ENCODE results near the gene MYO16.
"Not testable (repeated sequence)": the region's sequence is repeated elsewhere in the genome, so short reads cannot be mapped to it uniquely, and the experiment has no call there.

Gene MYO16

DNA sequence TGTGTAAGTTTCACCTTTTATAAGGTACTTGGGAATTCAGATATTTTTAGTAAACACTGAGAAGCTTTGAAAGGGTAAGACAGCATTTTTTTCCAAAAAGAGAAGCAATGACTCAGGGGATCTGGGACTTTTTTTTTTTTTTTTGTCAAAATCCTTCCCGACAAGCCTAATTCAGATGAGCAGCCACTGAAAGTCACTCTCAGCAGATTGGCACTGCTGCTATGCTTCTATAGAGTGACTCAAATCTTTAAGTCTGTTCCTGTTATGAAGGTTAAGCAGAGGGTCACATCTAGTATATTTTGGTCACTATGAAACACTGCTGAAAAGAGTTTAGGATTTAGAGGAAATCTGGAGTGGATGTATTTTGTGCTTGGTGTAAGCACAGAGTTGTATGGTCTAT lies 571.1 kb downstream of the MYO16 start:
- DNase-seq = no peak
- no peak for ATAC-seq

DNA sequence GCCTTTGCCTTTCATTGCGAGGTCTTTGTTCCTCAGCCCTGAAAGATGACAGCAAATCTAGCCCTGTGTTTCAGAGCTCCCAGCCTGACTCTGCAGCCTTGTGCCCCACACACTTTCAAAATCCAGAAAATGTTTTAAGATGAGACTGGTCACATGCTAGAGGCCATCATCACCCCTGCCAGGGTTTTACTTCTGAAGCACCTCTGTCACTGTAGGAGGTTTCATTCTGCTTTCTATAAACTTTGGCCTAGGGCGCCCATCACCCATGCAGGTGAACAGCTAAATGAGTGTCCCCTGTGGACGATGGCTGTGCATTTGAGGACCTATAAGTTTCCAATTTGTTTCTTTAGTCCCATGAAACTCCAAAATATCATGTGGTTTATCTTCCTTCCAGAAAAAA lies 574.2 kb downstream of the MYO16 start:
- no peak for ATAC-seq
- DNase-seq = no peak

DNA sequence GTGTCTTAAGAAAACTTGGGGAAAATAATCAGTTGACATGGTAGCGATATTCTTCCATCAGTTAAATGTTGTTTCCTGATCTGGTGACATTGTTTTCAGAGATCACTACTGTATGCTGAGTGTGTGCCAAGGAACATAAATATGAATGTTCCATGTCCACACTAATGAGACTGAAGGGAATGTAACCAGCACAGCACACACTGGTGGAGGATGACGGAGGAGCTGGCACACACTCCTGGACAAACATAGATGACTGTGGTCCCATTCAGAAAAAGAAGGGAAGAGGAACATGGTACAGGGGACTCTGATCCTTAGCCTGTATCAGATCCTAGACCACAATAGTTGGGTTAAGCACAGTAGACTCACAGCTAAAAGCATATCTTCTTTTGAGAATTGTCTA lies 574.8 kb downstream of the MYO16 start:
- DNase-seq (no peak), ATAC-seq (no peak)

DNA sequence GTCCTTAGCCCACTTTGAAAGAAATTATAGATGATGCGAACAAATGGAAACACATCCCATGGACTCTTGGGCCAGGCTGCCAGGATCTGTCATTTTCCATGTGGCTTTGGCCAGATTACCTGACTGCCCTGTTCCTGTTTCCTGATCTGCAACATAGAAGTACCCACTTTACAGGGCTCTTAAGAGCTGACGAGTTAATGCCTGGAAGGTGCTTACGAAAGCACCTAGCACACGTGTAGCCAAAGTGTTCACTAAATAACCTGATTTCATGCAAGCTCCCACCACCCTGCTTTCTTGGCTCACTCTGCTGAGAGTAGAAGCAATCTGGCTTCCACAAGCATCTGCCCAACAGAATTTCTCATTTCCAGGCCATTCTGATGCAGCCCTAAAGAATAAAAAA lies 575.2 kb downstream of the MYO16 start:
- ATAC-seq (no peak), DNase-seq (no peak)

DNA sequence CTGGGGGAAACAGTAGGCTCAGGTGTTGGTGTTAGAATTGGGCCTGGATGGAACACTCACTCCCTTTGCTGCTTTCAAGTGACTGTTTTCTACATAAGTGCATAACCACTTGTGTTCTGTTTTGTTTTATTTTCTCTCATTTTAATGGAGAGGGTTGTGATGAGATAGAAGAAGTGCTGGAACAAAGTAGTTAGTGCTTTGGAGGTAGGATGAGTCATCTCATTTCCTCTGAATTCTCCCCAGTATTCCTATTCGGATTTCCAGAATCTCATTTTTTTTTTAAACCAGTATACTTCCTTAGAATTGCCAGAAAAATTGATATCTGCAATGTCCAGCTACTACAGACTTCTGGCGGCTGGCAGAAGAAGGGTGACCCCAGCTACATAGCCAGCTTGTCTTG lies 575.9 kb downstream of the MYO16 start:
- DNase-seq = no peak
- no peak for ATAC-seq

DNA sequence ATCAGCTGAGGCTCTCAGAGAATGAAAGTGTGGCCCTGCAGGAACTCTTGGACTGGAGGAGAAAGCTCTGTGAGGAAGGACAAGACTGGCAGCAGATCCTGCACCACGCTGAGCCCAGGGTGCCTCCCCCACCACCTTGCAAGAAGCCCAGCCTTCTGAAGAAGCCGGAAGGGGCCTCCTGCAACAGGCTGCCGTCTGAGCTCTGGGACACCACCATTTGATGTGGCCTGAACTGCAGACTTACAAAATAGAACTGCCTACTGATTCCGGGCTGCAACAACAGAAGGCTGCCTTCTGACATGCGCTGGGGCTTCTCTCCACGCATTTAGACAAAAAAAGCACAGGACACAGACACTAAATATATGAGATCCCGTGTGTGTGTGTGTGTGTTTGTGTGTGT lies 577.2 kb downstream of the MYO16 start:
- DNase-seq = no peak
- ATAC-seq = no peak

DNA sequence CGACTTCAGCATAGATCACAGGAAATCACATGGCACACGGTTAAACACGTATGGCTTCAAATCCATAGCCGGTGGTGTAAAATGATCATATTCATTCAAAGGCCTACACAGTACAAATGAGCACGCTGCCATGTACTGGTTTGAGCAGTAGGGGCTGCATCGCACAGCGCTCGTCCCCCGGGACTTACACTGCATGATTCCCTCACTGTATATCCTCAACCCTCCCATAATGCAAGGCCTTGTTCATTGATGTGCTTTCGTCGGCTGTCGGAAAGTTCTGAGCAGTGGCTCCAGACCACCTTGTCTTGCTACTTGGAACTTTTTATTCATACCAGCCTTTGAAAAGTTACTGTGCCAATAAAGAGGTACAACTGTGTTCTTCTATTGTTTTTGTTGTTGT lies 578.2 kb downstream of the MYO16 start:
- DNase-seq = no peak
- no peak for ATAC-seq

DNA sequence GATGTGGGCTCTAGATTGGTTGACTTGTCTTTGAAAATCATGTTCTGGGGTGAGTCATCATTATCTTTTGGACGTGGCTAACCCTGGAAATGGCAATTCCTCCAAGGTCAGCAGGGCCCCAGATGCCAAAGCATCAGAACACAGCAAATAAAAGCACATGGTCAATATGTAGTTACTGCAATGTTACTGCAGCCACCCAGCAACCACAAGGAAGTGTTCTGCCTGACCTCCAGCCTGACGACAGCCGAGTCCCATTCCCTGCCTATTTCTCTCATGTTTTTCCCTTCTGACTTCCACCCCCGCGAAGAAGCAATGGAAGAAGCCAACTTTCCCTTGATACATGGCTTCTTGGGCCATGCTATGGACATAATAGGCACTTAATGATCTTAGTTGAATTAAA lies 579.1 kb downstream of the MYO16 start:
- DNase-seq = no peak
- ATAC-seq = no peak

DNA sequence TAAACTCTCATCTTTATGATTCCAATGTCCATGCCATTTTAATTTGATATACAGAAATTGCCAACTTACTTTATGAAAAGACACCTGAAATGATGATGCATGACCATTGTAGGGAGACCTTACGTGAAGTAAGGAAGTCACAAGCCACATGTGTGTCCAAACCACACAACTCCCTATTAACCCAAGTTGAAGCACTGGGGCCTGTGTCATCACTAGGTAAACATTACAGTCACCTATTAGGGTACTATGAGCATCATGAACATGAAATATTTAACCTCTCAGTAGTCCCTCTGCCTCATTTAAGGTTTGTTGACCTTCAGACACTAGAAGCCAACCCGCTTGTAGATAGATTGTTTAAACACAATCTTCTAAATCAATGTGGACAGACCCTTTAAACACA lies 580.1 kb downstream of the MYO16 start:
- ATAC-seq (no peak), DNase-seq (no peak)

DNA sequence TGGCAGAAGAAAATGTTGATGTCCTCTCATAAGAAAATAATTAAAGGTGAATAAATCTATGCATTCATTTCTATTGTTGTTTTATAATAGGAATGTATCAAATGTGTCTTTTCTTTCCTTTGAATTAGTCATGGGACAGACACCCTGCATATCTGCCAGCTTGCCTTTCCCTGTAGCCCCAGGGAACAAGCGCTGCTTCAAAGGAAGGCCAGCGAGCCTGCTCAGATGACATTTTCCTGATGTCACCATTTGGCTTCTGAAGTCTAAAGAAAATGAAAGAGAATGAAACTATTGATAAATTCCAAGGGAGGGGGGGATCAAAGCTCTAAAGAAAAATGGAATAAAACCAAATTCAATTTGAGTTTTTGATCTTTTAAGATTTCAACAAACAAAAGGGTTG lies 582.2 kb downstream of the MYO16 start:
- no peak for DNase-seq
- ATAC-seq = no peak

DNA sequence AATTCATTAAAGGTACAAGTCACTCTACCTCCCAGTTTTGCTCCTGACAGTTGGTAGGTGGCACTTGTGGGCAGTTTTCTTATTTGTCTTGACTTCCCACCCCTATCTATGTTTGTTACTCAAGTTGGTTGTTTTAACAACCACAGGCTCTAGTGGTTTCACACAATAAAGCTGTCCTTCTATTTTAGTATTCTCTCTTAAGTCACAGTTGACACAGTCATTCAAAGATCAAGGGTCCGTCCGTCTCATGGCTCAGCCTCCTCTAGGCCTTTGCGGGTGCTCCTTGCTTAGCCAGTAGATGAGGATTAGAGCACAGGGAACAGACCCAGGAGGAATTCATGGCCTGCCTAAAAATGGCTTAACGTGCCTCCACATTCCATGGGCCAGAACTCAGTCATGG lies 583.2 kb downstream of the MYO16 start:
- DNase-seq = no peak
- ATAC-seq = no peak

DNA sequence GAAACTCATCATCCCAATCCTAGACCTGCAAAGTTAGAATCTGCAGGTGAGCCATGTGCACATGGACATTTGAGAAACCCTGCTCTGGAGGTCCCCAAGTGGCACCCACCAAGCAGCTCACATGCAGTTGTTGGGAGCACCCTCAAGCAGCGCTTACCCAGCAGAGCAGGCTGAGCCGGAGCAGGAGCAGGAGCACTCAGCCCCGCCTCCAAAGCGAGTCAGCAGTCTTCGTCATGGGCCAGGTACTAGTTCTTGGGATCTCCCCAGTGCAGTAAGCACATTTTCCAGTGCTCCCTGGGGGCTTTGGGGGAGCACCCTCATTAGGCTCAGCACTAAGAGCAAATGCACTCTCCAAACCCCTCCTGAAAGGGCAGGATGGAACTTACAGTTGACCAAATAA lies 584.3 kb downstream of the MYO16 start:
- DNase-seq = no peak
- no peak for ATAC-seq

DNA sequence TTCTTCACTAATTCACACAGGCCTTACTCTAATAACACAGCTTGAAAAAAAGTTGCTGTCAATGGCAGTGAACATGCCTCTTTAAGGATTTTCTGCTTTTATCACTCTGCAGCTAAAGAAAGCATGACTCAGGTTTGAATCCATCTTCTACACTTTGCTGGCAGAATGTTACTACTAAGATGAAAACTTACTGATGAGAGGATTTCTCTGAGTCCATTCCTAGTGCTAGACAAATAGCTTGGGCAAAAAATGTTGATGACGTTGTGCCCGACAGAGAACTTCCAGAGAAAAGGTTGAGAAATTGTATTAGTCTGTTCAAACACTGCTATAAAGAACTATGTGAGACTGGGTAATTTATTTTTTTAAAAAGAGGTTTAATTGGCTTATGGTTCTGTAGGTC lies 585.0 kb downstream of the MYO16 start:
- DNase-seq = no peak
- ATAC-seq = no peak

DNA sequence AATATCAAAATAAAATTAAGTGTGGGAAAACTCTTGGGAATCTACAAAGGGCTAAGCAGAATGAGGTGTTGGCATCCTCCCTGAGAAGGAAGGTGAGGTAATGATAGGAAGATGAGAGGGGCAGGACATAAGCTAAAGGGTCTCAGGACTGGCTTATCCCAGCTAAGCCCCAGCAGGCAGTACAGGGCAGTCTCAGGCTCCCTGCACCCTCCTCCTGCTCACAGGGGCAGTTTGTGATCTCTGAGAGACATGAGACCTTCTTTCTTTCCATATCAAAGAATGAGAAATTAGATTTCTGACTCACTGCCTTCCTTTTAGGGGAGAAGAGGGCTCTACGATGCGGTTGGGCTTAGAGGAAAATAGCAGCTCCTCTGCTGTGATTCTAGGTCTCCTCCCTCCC lies 586.0 kb downstream of the MYO16 start:
- ATAC-seq (no peak), DNase-seq (no peak)

DNA sequence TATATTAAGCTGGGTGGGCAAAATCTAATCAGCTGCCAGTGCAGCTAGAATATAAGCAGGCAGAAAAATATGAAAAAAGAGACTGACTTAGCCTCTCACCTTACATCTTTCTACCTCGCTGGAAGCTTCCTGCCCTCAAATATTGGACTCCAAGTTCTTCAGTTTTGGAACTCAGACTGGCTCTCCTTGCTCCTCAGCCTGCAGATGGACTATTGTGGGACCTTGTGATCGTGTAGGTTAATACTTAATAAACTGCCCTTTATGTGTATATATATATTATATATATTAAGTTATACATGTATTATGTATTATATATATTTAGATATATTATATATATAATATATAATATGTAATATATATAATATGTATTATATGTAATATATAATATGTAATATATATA lies 588.1 kb downstream of the MYO16 start:
- ATAC-seq, DNase-seq: not testable (repeated sequence)

DNA sequence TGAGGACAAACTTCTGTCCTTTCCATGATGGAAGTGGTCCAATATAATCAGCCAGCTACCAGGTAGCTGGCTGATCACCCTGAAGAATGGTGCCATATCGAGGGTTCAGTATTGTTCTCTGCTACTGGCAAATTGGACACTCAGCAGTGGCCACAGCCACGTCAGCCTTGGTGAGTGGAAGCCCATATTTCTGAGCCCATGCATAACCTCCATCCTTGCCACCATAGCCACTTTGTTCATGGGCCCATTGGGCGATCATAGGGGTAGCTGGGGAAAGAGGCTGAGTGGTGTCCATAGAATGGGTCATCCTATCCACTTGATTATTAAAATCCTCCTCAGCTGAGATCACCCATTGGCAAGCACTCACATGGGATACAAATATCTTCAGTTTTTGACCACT lies 591.2 kb downstream of the MYO16 start:
- no peak for ATAC-seq
- no peak for DNase-seq

DNA sequence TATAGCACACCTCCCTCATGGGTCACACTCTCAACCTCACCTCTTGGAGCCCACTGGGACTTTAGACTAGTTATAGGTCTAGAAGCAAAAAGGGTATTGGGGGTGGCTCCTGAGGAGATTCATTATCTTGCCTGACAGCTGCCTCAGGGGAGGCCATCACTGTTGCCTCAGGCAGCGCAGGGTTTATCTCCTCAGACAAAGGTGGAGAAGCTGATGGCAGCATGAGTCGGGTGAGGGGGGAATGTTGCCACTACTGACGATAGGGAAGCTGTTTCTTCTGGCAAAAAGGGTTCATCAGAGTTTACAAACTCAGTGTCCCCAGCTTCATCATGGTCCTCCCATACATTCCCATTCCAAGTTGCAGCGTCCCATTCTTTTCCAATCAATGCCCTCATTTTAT lies 594.6 kb downstream of the MYO16 start:
- DNase-seq = no peak

DNA sequence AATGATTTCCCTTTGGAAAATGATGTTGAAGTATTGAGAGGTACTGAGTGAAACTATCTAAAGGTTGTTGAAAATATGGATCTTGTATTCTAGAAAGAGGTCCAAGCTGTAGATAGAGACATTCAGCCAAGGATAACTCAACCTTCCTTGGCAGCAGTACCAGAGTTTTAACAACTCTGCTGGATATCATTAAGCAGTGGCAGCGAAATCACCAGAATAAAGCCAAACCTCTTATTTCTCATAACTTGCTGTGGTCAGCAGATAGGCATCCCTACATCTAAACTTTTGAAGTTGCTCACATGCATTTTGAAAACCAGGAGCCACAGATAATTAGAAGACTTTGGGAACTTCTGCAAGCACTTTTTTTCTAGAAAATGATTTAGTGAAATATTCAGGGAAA lies 597.2 kb downstream of the MYO16 start:
- DNase-seq (no peak), ATAC-seq (no peak)

More for the DNA sequence above, 594.6 kb downstream of the MYO16 start:
- no peak for ATAC-seq

DNA sequence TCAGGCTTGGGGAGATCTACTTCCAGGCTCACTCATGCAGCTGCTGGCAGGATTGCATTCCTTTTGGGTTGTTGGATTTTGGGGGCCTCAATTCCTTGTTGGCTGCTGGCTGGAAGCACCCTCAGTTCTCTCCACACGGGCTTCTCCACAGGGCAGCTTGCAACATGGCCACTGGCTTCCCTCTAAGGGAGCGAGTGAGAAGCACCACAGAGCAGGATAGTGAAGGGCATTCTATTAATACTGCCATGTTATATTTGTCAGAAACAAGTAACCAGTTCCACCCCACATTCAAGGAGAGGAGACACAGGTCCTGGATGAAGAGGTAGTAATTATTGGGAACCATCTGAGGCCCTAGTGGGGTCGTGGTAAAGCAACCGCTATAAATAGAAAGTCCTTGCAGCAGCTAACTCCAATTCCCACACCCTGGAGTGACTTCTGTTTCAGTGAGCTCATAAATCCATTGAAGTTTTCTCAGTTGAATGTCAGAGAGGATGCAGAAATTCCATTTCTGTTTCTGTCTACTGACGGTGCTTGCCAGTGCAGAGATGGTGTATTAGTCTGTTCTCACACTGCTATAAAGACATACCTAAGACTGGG lies 598.0 kb downstream of the MYO16 start:
- ATAC-seq = no peak

DNA sequence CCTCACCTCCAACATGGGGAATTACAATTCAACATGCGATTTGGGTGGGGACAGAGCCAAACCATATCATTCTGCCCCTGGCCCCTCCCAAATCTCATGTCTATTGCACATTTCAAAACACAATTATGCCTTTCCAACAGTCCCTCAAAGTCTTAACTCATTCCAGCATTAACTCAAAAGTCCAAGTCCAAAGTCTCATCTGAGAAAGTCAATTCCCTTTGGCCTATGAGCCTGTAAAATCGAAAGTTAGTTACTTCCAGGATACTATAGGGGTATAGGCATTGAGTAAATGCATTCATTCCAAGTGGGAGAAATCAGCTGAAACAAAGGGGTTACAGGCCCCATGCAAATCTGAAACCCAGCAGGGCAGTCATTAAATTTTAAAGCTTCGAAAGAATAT lies 598.8 kb downstream of the MYO16 start:
- DNase-seq (no peak), ATAC-seq (no peak)

More for the DNA sequence above, 598.0 kb downstream of the MYO16 start:
- DNase-seq = no peak

DNA sequence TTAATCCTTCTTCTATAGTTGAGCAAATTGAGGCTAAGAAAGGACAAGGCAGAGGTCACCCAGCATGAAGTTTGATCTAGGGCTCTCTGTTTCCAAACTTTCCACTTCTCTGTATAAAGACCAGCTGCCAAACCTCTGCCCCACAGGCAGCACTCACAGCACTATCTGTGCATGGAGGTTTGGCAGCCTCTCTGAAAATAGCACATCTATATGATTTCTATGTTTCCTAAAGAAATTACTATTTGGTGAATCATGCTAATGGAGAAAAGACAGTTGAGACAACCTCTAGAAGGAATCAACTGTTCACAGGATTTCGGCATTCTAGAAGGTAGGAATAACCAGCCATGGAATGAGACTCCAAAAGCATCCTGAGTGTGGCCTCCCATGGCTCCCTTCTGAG lies 602.5 kb downstream of the MYO16 start:
- DNase-seq (no peak), ATAC-seq (no peak)

DNA sequence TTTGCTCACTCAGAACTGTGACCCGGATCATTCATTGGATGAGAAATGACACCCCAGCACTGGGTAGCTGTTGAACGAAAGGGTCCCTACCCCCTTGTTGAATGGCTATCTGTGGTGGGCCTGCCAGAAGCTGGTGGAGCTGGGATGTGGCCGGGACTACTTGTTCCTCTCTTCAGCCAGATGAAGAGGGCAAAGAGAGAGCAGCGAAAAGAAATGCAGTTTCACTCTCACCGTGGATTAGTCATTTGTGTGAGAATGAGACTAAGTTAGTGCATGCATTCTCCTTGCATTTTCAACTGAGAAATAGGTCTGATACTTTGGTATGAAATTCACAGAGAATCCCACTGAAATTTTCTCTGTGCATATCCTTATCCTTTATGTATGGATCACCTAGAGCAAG lies 603.9 kb downstream of the MYO16 start:
- ATAC-seq (no peak), DNase-seq (no peak)

DNA sequence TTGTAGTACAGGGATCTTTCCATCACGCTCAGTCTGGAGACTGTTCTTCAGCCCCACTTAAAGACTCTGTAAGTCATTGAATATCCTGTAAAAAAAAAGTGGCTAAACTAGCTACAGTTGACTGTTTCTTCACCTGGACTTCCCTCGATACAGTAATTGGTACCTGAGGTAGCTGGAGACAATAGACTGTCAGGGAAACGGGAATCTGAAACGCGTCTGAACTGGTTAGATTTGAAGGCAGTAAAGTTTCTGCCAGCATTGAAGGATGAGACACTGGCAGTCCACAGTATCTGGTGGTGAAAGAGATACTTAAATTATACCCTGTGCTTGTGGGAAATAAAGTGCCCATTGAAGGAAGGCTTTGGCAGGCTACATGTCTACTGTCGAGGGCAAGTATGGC lies 606.5 kb downstream of the MYO16 start:
- ATAC-seq (no peak), DNase-seq (no peak)

DNA sequence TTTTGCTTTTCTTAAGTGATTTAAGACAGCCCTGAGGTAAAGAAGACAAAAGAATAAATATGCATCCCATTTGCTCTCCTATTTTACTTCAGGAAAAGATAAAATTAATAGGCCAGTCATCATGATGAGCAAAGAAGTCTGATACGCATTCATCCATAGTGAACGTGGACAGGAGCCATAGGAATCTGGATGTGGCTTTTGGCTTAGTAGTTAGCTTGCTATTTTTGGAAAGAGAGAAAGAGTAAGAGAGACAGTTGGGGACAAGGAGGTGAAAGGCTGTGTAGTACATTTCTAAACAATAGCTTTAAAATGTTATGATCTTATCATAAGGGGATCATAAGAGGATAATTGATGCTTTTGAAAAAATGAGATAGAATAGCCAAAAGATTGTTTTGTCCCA lies 611.7 kb downstream of the MYO16 start:
- ATAC-seq (no peak), DNase-seq (no peak)

DNA sequence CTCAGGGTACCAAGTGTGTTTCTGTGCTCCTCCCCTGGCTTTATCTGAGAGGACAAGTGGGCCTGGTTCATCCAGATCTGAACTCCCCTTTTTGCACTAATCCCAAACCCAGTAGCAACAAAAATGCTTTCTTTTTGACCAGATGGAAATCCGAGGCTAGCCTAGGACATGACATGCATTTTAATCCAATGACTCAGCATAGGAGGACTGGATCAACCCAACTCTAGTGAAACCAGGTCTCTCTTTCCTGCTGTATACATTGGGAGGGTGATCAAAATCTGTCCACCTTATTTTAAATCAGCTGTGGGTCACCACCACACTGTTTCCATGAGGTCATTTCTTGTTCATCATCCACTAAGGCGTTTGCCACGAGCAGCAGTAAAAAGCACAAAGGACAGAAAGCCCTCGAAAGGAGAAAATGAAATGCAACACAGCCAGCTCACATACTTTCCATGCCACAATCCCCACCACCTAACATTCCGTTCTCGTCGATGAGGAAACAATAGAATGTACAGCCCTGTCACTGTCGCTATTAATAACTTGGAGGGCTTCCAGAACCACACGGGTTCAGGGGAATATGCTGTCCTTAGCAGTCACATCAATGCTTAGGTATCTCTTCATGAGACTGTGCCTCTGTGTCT lies 614.0 kb downstream of the MYO16 start:
- peak; percentile 43 for ATAC-seq

More for the DNA sequence above, 614.0 kb downstream of the MYO16 start:
- no peak for DNase-seq

Measured in stimulated activated naive CD8-positive, alpha-beta T cell treated with anti-CD3 and anti-CD28 coated beads, Interleukin-15, Interleukin-2, amounts not matched to agents 100 U/mL and 50 U/mL, for 24 hours (primary cell).